ENCODE results near the gene MRPS18B.

Gene MRPS18B

GRCh38 chr6:30610065-30610464, 7.6 kb upstream of the MRPS18B start:
- DNase-seq = no peak

- DNase-seq = no peak
Measured at GRCh38 chr6:30611150-30611855, 6.3 kb upstream of the MRPS18B start.

- DNase-seq = no peak
Measured at GRCh38 chr6:30611856-30612194, 5.8 kb upstream of the MRPS18B start.

- no peak for DNase-seq
Measured at GRCh38 chr6:30612213-30612612, 5.4 kb upstream of the MRPS18B start.

- DNase-seq = no peak
Measured at GRCh38 chr6:30612687-30613248, 4.9 kb upstream of the MRPS18B start.

GRCh38 chr6:30613251-30614043, 4.2 kb upstream of the MRPS18B start:
- no peak for DNase-seq

- DNase-seq = no peak
Measured at GRCh38 chr6:30614044-30614842, 3.4 kb upstream of the MRPS18B start.

- DNase-seq = peak; percentile 69 to 72
Measured at GRCh38 chr6:30614843-30615218, 2.8 kb upstream of the MRPS18B start.

GRCh38 chr6:30615219-30615957, 2.3 kb upstream of the MRPS18B start:
- no peak for DNase-seq

GRCh38 chr6:30615958-30616810, 1.5 kb upstream of the MRPS18B start:
- DNase-seq = no peak

GRCh38 chr6:30616811-30617564, 652 bp upstream of the MRPS18B start, which contains the start of gene PPP1R10:
Gene PPP1R10, minus strand, starts transcription at chr6:30617243. Its CDS starts 7,299 bp downstream, at chr6:30609944.
- peak; percentile 95 to 97 for DNase-seq

GRCh38 chr6:30618270-30618797, 694 bp downstream of the MRPS18B start:
- no peak for DNase-seq

GRCh38 chr6:30619561-30619960, 1.9 kb downstream of the MRPS18B start:
- no peak for DNase-seq

- DNase-seq = no peak
Measured at GRCh38 chr6:30625511-30625910, 7.9 kb downstream of the MRPS18B start.

GRCh38 chr6:30626484-30627366, 9.1 kb downstream of the MRPS18B start, which contains the start of gene ATAT1:
Gene ATAT1, plus strand, starts transcription at chr6:30626874.
- DNase-seq = peak; percentile 78 to 81

- DNase-seq = no peak
Measured at GRCh38 chr6:30635834-30636233, 18.2 kb downstream of the MRPS18B start.

GRCh38 chr6:30640481-30640880, 22.8 kb downstream of the MRPS18B start:
- no peak for DNase-seq

GRCh38 chr6:30641048-30641447, 23.4 kb downstream of the MRPS18B start:
- no peak for DNase-seq

GRCh38 chr6:30643656-30644055, 26.0 kb downstream of the MRPS18B start:
- DNase-seq = no peak
